Hippocampal formation (tissue), 2 donors: Measurements from ENCODE around the gene ADAMTS7.
A peak's percentile ranks its signal among the peaks of the same experiment; 100 is the strongest.
"Not testable (repeated sequence)": the region's sequence is repeated elsewhere in the genome, so short reads cannot be mapped to it uniquely, and the experiment has no call there.

Experiments
- DNase-seq, 2 donors: peaks; one replicate each; lab custom pipeline; 2025; lab: John Stamatoyannopoulos, UW

Gene ADAMTS7

GRCh38 chr15:78766041-78766440, 45.2 kb downstream of the ADAMTS7 start:
- no peak for DNase-seq

GRCh38 chr15:78765154-78765860, 46.0 kb downstream of the ADAMTS7 start:
- not testable (repeated sequence) for DNase-seq

GRCh38 chr15:78764340-78765153, 46.7 kb downstream of the ADAMTS7 start:
- DNase-seq = not testable (repeated sequence)

DNA sequence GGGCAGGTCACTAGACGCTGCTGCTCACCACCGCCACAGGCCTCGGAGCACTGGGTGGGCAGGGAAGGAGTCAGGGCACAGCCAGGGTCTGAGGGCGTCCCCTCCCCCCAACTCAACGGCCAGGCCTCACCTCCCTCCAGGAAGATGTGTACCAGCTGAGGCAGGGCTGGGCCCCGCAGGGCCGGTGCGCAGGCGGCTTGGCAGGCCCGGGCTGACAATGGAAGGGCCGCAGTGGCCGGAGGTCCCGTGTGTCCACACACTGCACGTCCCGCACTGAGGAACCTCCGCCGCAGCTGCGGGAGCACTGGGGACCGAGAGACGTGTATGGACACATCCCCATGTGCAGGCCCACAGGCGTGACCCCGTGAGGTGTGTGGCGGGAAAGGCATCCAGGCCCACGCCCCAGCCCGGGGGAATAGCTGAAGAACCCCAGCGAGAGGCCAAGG, 47.4 kb downstream of the ADAMTS7 start:
- DNase-seq = no peak

DNA sequence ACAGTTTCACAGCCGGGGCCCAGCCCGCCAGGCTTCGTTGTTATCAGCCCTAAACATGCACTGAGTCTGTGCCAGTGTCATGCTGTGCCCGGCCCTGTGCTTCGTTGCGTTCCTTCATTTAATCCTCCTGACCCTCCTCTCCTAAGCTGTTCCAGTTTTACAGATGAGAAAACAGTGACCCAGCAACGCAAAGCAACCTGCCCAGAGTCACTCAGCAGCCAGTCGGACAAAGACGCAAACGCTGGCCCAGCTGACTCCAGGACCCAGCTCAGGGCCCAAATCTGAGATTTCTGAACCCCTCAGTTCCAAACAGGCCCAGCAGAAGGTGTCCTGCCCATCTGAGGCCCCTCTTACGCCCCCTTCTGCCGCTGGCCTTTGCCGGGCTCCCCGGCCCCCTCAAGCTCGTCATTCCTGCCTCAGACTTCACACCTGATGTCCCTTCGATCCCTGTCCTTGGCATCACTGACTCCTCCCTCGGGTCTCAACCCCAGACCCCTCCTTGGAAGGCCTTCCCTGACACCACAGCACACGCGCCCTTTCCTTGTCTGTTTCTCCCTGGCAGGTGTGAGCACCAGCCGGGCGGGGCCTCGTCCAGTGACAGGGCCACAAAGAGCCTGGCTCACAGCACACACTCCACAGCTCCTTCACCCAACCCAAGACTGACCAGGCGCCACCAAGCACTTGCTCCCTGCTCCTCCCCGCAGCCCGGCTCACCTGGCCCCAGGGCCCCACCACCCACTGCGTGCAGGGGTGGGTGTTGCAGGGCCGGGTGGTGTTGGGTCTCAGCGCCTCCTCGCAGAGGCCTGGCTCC, 48.1 kb downstream of the ADAMTS7 start:
- DNase-seq = no peak

DNA sequence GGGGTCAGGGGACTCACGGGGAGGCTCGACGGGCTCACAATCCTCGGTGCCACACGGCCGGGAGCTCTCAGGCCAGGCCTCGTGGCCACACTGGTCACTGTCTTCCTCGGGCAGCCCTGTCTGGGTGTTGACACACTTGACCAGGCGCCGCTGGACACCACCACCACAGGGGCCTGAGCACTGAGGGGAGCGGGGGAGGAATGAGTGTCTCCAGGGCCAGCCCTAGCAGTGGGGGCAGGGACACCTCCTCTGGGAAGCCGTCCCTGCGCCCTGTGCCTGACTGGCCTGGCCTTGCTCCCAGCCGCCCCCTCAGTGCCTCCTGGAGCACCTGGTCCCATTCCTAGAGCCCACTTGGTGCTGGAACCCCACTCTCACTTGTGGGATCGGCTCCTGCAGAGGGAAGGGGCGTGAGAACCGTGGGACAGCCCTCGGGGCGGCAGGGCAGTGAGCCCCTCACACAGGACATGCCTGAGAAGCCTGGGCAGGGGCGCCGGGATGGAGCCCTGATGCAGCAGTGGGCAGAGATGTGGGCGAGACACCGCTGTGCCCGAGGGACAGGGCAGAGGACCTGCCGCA, 48.8 kb downstream of the ADAMTS7 start:
- not testable (repeated sequence) for DNase-seq

GRCh38 chr15:78761891-78762385, 49.3 kb downstream of the ADAMTS7 start:
- DNase-seq = no peak

DNA sequence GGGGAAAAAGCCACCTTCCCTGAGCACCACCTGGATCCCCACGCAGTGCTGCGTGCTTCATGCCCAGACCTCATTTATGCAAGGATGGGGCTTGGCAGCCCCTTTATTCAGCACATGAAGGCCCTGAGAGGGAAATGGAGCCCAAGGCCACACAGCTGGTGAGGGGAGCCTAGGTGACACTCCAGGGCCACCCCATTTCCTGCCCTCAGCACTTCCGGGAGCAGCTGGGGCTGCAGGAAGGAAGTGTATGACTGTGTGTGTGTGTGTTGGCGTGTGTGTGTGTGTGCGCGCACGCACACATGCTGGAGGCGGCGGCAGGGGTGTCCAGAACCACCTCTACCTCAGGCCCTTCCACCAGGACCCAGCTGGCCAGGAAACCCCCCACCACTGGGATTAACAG, 49.8 kb downstream of the ADAMTS7 start:
- DNase-seq = not testable (repeated sequence)

- no peak for DNase-seq
Observed at GRCh38 chr15:78761020-78761419, 50.2 kb downstream of the ADAMTS7 start.

DNA sequence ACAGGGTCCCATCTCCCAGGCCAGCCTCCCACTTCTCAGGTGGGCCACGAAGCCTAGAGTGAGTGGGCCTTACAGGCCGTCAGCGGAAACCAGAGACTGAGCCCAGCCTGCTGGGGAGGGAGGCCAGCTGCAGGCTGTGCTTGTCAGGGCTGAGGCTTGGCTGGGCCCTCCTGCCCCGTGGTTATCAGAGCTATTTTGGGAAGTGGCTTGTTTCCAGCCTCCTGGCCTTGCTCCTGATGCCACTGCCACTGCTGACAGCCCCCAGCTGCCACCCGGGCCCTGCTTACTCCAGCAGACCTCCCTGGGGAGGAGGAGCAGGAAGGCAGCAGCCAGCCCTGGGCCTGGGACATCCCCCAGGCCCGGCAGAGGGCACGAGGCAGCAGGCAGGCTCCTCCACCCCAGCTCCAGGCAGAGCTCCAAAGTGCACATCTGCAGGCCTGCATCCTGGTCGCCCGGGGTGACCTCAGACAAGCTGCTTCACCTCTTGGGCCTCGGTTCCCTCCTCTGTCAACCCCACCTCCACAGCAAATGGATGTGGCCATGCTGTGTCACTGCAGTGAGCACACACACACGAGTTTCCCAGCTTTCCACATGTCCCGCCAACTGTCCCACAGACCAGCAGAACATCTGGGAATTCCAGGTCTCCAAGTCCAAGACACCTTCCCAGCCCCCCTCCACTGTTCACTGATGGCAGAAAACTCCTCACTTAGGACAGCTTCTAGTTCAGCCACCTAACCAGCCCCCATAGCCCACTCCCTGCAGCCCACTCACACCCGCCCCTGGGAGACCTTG, 51.0 kb downstream of the ADAMTS7 start:
- DNase-seq = peak in 1 of 2 donors; percentile 45

DNA sequence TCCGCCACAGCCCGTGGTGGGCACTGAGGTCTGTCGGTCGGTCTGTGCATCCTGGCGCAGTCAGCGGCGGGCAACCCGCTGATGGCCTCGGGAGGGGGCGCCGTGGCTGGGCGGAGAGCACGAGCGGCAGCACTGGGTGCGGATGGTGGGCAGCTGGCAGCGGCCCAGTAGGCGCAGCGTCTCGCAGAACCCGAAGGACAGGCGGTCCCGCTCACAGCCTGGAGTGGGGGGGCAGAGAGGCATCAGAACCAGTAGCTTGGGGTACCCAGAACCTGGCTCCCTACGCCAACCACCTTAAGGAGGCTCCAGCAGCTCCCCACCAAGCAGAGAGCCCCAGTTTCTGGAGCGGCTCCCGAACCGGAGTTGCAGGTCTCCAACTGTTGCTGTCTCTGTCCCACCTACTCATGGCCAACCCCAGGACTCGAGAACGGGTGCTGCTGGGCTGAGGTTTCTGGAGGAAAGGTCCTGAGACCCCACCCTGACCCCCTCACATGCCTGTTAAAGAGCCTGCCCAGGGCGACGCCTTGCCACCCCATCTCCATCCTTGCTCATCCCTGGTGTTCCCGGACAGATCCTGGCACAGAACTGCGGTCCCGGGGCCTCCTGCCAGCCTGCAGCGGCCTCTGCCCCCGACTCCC, 51.8 kb downstream of the ADAMTS7 start:
- not testable (repeated sequence) for DNase-seq

GRCh38 chr15:78758486-78759200, 52.6 kb downstream of the ADAMTS7 start:
- DNase-seq = not testable (repeated sequence)

- DNase-seq = not testable (repeated sequence)
Observed at GRCh38 chr15:78758084-78758483, 53.2 kb downstream of the ADAMTS7 start.

- no peak for DNase-seq
Observed at GRCh38 chr15:78757636-78757905, 53.7 kb downstream of the ADAMTS7 start.

DNA sequence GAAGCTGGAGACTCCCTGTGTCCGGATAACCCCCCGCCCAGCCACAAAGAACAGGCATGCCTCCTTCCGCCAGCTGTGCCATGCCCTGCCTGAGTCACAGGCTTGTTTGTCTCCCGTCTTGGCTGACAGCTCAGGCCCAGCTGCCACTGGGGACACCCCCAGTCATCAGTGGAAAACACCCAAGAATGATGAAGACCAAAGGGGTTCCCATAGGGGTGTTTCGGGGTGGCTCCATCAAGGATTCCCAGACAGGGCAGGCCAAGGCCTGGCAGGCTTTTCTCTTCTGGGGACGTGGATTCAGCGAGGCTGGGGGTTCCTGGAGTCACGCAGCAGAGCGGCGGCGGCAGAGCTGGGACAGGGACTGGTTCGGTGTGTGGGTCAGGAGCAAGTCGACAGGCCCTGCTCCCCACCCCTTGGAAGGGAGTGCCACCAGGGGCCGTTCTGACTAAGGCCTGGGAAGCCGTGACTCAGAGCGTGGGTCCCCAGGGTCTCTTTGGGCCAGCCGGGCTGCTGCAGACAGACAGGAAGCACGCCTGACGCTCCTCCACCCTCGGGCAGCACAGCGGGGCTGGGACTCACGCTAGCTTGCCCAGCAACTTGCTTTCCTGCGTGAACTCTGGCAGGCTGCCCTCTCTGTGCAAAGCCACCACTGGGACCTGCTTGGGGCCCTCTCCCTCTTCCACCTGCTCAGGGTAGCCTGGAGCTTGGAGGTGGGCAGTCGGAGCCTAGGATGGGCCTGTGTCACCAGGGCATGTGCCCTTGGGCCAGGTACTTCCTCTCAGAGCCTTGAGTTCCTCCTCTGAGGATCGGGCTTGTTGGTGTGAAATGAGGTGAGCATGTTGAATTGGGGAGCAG, 54.3 kb downstream of the ADAMTS7 start:
- DNase-seq = peak; percentile 43 to 46

DNA sequence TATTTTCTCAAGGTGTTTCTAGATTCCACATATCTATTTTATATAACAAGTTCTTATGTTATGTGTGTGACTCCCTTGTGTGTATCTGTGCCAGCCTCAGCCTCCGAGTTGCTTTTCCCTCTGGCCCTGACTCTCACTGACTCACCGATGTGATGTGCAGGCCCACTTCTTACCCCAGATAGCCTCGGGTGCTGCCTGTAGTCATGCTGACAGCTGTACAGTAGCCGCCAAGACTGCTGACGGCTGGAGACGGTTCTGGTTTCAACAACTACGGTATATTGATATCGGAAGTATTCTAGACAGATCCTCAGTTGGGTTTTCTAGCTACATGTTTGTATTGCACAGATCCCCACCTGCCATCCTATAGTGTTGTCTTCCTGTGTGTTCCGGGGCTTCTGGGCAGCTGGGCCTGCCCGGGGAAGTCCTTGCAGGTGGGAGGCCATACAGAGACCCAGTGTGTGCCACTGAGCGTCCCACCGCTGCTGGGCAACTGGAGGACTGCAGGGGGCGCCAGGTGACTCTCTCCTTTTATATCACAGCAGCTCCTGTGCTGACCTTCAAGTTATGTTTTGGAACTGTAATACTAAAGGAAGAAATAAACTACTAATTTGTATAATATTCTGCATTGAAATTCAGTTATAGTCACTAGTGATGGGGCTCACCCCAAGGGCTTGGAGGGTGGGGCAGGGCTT, 55.2 kb downstream of the ADAMTS7 start:
- not testable (repeated sequence) for DNase-seq

- not testable (repeated sequence) for DNase-seq
Observed at GRCh38 chr15:78754637-78755280, 56.5 kb downstream of the ADAMTS7 start.
